NCI-H1436 (cell line): Measurements from ENCODE around the gene MMP3.

Experiments used
- DNase-seq: peaks from one replicate; lab custom pipeline; 2025; lab: John Stamatoyannopoulos, UW

MMP3 gene

GRCh38 chr11:102831489-102832440 lies 11.6 kb downstream of the MMP3 start:
- no peak for DNase-seq

DNA sequence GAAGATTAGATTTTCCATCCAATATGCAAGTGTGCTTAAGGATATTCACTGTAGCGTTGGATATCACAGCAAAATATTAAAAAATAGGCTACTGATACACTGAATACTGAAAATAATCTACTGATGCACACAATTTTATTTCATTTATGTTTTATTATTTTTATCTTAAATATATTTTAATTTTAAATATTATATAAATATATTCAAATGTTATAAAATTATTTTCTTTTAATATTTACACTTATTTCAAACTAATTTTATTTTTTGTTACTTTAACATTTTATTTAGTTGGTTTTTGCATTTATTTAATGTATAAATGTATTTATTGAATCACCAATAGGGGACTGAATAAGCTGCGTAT lies 12.3 kb downstream of the MMP3 start:
- no peak for DNase-seq

DNA sequence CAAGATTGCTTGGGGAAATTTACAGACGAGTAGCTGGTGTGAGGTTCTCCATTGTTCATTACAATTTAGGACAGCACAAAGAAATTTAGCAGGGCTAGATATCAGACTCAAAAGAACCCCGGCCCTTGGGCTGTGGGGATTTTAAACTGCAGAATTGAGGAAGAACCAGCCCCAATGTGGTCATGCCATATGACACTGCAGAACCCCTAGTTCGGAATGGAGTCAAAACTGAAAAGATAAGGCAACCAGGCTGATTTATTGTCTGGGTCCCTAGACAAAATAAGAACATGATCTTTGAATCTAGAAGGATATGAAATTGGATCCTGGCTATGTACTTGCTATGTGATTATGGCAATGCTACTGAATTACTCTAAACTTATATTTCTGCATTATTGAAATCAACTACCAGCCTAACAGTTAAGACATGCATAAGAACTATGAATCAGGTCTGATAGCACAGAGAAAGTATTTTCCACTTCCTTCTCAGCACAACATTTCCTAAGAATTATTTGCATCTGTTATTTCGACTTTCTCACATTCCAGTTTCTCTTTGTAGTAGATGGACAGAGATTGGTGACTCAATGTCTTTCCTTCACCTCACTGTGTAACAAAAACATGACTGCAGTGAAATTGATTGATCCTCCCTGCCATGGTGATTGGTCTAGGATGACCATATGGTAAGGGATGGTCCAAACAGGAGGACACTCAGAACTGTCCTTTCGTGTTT lies 13.2 kb downstream of the MMP3 start:
- DNase-seq, result no peak

DNA sequence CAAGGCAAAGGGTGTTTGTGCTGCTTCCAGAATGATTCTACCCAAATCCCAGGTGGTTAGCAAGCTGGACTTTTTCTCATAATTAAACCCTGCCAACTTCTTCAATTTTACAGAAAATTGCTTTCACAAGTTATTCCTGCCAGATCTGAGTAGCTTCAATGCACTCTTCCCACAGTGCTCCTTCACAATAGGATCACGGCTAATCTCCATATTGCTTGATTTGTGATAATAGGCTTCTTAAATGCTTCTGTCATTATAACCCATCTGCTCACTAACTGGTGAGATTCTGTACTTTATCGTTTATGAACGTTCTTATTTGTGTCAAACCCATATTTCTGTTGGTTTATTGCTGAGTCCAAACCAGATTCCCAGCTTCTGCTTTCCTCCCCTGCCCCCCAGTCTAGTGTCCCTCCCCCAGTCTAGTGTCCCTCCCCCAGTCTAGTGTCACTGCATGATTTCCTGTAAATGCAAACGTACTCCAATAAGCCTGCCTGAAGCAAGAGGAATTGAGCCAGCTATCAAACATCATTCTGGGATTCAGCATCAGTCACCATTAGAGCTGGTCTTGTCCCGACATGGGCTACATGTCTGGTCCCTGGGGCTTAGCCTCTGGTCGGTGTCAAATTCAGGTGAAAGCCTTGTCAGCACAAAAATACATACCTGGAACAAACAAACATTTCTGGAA lies 14.0 kb downstream of the MMP3 start:
- no peak for DNase-seq

GRCh38 chr11:102824556-102824955 lies 18.9 kb downstream of the MMP3 start:
- no peak for DNase-seq

DNA sequence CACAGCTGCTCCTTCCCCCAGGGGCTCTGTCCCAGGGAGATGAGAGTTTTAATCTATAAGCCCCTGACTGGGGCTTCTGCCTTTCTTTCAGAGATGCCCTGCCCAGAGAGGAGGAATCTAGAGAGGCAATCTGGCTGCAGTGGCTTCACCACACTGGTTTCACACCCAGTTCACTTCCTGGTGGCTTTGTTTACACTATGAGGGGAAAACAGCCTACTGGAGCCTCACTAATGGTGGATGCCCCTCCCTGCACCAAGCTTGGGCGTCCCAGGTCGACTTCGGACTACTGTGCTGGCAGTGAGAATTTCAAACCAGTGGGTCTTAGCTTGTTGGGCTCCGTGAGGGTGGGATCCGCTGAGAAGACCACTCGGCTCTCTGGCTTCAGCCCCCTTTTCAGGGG lies 23.9 kb downstream of the MMP3 start:
- no peak for DNase-seq

DNA sequence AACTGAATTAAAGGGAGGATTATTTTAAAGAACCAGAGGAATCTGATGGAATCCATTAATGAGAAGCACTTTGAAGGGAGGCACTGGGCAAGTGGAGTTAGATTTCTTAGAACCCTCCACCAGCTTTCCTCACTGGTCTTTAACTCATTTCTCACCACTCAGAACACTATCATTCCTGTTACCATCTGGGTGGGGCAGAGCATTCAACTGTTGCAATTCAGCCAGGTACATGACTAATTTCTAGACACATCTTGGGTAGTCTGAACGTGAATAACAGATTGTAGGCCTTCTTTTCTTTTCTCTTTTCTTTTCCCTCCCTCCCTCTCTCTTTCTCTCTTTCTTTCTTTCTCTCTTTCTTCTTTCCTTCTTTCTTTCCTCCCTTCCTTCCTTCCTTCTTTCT lies 29.9 kb downstream of the MMP3 start:
- no peak for DNase-seq

- DNase-seq, result no peak
Observed at GRCh38 chr11:102812188-102812587, 31.2 kb downstream of the MMP3 start.

DNA sequence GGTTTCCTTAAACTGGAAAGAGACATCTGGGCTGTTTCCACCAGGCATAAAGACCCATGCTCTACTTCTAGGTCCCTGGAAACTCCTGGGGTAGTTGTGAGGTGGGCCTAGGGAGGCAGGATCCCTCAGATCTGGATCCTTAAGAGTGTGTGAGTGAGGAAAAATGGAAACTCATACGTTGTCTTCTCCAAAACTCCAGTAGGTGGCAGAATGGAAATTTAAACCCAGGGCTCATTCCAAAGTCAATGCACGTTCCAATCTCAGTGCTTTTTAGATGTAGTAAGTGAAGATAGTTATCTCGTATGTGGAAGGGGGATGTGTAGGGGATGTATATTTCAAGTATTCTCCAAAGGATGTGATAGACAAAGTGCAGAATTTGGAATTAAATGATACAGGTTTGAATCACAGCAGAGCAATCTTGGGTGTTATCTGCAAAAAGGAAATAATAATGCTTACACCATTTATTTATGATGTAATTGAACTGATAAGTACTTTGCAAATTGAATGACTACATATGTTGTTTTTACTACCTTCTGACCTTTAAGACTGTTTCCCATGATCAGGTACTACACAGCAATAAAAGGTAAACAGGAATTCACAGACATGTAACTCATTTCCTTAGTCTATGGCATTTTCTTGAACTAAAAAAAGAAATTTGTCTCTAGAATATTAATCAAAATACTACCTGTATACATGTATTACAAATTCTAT lies 32.3 kb downstream of the MMP3 start:
- no peak for DNase-seq

DNA sequence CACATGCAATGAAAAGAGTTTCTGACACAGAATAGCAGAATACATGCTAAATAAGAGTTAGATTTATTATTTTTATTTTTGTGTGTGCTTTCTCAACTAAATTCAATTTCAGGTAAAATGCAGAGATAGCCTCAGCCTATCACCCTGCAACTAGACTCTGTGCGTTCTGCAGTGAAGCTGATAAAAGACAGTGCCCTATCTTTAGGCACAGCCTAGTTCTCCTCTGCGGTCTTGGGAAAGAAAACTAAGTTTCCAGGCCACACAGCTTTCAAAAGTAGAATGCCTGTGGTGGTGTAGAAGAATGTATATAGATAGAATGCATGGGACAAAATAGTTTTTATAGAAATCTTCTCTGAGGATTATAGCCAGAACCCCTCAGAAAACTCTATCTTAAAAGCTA lies 33.4 kb downstream of the MMP3 start:
- DNase-seq, result no peak

DNA sequence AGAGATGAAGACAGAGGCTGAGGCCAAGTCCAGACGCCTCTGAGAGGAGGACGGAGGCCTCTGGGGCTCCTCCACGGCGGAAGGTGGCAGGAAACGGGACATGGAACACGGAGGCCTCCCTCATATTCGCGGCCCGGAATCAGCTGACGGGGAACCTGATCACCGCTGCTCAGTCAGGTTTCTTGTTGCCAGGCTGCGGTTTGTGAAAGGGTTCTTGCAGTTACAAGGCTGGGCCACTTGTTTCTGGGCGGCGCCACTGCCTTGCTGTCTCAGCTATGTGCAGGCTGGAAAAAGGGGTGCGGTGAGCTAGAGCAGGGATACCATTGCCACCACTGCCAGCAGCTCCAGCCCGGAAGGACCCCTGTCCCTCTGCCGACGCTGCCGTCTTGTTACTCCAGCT lies 35.5 kb downstream of the MMP3 start:
- no peak for DNase-seq

DNA sequence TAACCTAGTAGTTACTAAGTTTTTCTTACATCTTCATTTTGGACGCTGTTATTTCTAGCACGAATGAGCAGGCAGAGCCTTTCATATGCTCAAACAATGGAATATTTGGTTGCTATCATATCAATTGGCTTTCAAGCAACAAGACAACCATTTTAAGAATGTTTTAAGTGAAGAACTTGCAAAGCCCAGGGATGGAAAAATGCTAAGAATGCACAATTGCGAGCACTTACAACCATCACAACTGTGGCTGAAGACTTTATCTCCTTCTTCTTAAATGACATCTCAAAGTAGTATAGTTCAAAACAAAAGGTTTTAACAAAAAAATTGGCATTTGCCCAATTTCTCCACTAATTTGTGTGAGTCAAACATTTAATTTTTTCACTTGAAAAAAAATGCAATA lies 37.1 kb downstream of the MMP3 start:
- no peak for DNase-seq

- DNase-seq, result no peak
Observed at GRCh38 chr11:102802341-102802740, 41.1 kb downstream of the MMP3 start.

DNA sequence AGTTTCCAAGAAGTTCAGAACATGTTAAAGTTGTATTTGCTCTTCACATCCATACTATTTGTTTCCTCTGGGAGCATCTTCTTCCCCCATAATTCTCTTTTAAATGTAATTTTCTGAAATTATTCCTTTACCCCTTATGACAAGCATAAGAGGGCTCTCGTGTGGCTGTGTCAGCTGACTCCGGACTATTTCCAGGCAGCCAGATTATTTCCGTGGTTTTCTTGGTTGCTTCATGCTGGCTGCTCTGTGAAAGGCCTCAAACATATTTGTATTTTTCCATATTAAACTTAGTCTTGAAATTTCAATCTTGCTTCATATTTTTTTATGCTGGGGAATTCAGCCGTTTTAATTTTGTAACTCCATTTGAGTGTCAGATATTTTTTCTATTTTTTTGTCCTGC lies 42.6 kb downstream of the MMP3 start:
- no peak for DNase-seq

GRCh38 chr11:102799681-102800340 lies 43.6 kb downstream of the MMP3 start:
- DNase-seq, result no peak

DNA sequence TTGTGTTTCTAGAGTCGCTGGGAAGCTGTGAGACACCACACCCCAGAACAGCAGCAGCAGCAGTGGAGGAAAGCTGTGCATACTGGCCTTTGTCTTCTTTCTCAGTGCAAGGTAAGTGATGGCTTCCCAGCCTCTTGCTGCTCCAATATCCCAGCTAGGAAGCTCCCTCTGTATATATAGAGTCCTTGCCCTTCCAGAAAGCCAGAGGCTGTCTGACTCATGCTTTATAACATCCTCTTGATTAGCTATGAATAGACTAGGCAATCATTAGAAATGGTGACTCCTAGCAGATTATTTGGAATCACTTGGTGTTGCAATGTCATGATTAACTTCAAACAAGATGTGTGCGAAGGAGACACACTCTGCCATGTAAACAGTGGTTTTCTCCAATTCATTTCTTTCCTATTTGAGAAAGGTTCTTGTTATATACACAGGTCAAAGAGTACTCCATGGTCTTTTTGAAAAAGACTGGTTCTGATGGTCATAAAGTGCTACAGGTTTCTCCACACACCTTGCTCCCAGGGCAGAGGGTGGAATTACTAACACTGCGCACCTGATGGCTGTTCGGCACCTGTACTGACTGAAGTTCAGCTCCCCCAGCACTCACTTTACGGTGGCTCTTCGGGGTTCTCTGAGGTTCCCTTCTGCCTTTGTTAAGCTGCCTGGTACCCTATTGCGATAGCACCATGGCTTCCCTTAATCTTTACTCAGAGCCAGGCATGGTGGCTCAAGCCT lies 45.2 kb downstream of the MMP3 start, which contains the start of gene MMP1:
Gene MMP1 (minus strand): TSS at position 149 of the 735 bp plus-strand sequence. CDS start 68 bp downstream, at position 81.
- DNase-seq, result no peak

GRCh38 chr11:102794382-102794781 lies 49.0 kb downstream of the MMP3 start:
- DNase-seq, result no peak

- DNase-seq, result no peak
Observed at GRCh38 chr11:102793677-102794290, 49.6 kb downstream of the MMP3 start.

- DNase-seq, result no peak
Observed at GRCh38 chr11:102792604-102793003, 50.8 kb downstream of the MMP3 start.
